ENCODE results near the gene SLC9A8.

Gene SLC9A8

DNA sequence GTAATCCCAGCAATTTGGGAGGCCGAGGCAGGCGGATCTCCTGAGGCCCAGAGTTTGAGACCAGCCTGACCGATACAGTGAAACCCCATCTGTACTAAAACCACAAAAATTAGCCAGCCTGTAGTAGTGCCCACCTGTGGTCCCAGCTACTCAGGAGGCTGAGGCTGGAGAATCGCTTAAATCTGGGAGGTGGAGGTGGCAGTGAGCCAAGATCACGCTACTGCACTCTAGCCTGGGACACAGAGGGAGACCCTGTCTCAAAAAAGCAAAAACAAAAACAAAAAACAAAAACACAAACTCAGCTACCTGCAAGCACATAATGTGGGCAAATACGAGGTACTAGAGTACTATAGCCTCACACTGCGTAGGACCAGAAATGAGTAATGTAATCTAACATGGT is 106.4 kb downstream of the SLC9A8 start:
- DNase-seq = no peak

DNA sequence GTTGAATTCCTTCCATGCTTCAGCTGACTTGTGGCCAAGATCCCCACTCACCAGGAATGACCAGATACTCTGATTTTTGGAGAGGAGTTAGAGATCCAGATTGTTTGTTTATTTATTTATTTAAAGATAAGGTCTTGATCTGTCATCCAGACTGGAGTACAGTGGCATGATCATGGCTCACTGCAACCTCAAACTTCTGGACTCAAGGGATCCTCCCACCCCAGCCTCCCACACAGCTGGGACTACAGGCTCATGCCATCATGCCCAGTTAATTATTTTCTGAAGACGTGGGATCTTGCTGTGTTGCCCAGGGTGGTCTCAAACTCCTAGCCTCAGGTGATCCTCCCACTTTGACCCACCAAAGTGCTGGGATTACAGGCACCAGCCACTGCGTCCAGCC is 106.8 kb downstream of the SLC9A8 start:
- DNase-seq = no peak

DNA sequence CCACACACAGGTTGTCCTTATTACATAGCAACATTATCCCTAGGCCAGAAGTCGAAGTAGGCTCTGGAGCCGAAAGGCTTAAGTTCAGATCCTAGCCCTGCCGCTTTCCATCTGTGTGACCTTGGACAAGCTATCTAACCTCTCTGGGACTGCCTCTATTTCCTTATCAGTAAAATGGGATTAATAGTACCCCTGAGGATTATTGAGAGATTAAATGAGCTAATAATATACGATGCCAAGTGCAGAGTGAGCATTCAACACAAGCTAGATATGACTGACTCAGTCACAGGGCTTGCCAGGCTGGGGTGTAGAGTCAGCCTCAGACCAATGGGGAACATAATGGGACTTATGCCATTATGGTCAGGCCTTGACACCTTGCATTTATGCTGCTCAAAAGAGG is 111.6 kb downstream of the SLC9A8 start:
- DNase-seq = no peak

DNA sequence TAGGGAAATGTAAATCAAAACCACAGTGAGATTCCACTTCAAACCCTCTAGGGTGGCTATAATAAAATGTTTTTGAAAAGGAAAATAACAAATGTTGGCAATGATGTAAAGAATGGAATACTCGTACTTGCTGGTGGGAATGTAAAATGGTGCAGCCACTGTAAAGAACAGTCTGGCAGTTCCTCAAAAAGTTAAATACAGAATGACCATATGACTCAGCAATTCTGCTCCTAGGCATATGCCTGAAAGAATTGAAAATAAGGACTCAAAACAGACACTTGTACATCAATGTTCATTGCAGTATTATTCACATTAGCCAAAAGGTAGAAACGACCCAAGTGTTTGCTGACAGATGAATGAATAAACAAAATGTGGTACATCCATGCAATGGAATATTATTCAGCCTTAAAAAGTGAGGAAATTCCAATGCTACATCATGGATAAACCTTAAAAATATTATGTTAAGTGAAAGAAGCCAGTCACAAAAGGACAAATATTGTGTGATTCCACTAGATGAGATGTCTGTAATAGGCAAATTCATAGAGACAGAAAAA is 113.3 kb downstream of the SLC9A8 start:
- DNase-seq = no peak

DNA sequence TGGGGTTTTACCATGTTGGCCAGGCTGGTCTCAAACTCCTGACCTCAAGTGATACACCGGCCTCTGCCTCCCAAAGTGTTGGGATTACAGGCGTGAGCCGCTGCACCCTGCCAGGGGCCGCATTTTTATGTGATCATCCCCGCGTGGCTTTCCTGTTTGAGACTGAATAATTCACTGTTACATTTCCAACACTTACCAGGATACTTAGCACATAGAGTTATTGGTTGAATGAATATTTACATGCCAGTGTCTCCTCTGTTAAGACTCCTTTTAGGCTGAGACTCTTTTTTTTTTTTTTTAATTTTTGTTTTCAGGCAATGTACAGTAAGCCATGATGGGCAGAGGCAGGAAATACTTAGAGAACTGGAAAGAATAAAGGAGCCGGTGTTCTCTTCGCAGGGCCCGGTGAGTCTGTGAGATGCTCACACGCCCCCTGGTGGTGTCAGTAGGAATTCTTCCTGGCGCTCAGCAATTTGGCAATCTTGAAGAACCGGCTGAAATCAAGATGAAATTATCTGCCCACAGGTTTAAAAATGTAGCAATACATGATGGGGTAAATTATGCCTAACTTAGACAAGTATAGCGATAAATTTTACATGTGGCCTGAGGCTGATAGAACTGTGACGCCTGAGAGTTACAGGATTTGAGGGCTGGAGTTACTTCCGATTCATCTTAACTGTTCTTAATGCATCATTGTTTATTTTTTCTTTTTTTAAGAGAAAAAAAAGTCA is 115.9 kb downstream of the SLC9A8 start:
- DNase-seq = peak; percentile 62

DNA sequence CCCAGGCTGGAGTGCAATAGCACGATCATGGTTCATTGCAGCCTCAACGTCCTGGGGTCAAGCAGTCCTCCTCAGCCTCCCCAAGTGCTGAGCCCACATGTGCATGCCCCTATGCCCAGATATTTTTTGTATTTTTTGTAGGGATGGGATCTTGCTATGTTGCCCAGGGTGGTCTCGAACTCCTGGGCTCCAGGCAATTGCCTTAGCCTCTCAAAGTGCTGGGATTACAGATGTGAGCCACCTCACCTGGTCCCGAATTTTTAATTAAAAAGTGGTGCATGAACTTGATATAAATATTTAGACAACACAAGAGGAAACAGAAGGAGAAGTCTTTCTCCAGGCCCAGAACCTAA is 116.5 kb downstream of the SLC9A8 start:
- DNase-seq = no peak

DNA sequence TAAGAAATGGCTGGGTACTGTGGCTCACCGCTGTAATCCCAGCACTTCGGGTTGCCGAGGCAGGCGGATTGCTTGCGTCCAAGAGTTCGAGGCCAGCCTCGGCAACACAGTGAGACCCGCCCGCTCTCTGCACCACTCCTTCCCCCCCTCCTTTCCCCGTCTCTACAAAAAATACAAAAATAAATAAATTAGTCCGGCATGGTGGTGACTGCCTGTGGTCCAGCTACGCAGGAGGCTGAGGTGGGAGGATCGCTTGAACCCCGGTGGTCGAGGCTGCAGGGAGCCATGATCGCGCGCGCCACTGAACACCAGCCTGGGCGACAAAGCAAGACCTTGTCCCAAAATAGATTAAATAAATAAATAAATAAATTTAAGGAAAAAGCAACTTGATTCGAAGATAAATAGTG is 123.1 kb downstream of the SLC9A8 start:
- DNase-seq = no peak

DNA sequence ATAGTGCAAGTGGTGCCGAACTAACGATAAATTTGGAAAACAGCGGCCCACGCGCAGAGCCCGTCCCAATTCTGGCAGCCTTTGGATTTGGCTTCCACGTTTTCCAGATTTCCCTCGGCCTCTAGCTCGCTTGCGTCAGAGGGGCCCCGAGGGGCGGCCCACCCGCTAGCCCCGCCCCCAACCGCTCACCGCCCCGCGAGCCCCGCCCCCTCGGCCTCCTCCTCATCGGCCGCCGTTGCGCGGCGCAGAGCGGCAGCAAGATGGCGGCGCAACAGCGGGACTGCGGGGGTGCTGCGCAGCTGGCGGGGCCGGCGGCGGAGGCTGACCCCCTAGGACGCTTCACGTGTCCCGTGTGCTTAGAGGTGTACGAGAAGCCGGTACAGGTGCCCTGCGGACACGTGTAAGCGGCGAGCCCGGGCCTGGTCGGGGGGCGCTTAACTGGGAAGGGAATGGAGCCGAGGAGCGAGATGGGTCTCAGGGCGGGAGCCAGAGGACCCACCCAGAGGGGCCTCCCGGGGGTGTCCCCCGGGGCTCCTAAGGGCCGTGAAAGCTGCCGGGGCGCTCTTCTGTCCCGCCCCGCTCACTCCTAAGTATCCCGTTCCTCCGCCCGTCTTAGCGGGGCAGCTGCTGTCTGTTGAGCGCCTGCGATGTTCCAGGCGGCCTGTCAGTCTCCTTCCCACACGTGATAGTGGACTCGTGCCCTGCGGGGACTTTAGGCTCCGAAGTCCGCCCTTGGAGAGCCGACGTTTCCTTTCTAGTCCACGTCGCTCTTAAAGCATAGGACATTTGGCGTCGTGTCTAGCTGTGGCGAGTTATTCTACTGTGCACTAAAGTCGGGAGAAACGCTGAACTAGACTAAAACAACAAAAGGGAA is 123.8 kb downstream of the SLC9A8 start, which contains the start of gene RNF114:
RNF114 (plus strand) TSS at position 245 of the 874 bp plus-strand sequence; CDS start at position 261, 16 bp downstream.
- peak; percentile 64 for DNase-seq

DNA sequence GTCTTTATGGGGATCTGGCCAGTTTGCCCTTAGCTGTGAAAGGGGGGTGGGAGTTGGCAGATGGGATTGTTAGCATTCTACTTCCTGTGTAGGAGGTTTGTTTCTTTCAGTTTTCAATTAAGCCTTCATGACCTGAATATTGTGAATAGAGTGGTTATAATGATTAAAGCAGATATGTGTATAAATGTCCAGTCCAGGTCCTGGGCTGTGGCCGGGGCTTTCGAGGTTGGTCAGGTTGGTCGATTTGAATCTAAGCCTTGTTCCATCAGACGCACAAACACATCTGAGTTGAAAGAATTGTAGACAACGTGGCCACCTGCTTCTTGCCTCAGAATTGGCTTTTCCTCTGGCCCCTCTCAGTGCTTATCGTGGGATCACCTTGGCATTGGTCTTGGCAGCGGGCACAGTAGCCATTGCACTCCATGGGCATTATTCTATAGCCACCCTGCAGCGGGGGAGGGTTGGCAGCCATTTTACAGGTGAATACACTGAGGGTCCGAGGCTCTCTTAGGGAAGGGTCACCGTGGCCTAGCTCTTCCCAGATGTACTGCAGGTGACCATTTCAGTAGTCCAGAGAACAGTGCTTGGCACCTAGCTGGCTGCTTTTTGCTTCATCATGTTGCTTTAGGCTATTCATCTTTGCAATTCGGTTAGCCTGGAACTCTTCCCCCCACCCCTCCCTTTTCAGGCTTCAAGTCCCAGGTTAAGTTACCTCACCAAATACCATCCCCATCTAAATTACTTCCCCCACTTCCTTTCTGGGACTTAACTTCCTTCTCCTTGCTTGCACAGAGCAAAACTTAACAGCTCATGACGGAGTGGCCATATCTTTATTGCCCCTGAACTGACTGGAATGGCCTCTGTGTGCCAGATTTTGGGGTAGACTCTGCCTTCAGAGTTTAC is 124.7 kb downstream of the SLC9A8 start:
- no peak for DNase-seq

DNA sequence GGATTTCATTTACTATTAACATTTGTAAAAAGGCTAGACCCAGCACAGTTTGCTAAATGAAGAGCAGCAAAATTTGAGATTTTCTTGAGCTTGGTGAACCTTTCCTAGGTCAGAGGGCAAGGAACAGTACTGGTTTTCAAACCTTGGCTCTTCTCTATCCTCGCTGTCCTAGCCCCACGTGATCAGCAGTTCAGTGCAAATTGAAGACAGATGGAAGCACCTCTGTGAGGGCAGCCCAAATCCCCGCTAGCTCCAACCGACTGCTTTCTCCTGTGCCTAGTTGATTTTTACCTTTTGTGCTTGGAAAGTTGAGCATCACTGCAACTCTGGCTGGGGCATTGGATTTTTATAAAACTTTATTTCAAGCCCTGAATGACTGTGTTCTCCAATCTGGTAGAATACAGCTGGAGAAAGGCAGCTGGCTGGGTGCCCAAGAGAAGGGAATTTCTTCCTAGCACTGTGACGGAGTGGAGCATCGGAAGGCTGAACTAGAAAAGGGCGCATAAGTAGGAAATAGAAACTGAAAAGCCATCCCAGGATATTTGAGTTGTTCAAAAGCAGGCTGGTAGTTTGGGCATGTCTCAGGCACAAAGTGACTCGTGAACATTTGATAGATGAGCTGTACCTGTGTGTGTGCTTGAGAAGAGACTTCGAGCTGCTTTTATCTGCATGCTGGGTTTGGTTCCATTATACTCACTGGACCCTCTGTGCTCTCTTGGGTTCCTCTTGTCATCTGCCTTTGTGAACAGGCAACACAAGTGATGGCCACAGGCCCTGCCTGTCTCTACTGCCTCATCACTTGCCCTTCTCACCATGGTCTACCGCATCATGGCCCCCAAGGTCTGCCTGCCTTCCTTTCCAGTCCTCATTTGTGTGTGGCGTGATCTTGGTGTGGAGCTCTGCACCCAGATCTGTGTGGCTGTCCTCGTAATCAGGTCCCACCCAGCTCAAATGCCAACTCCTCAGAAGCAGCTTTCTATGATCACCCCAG is 125.8 kb downstream of the SLC9A8 start:
- DNase-seq = no peak

DNA sequence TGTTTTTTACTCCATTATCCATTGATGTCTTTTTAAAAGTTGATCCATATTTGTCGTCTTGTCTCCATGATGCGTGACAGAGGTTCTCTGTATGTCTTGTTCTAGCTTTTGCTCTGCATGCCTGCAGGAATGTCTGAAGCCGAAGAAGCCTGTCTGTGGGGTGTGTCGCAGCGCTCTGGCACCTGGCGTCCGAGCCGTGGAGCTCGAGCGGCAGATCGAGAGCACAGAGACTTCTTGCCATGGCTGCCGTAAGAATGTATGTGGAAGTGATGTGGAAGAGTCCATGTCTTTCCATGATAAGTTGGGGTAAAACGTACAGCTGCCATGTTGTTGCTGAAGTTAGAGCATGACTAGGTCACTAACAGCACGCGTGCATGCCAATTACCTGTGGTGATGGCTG is 128.8 kb downstream of the SLC9A8 start:
- no peak for DNase-seq

All from DMS 273 treated with DMSO at 0.1 percent for 48 hours (cell line).